HG03342 (cell line): ENCODE data around the gene LIN9.
A peak's percentile ranks its signal among the peaks of the same experiment; 100 is the strongest.
"Not testable (repeated sequence)": the region's sequence is repeated elsewhere in the genome, so short reads cannot be mapped to it uniquely, and the experiment has no call there.

Experiments used
- ATAC-seq: cut with Tn5 transposase; IDR thresholded peaks from one replicate; pipeline ENCODE4 v1.9.1; 2021; ENCODE audit warnings: mild to moderate bottlenecking, moderate library complexity; ENCODE audit not compliant: unreplicated experiment

Gene LIN9

GRCh38 chr1:226216056-226216455, 92.9 kb downstream of the LIN9 start:
- ATAC-seq: no peak

GRCh38 chr1:226215239-226215638, 93.7 kb downstream of the LIN9 start:
- no peak for ATAC-seq

- no peak for ATAC-seq
These were observed 96.4 kb downstream of the LIN9 start for GRCh38 chr1:226212545-226212944.

GRCh38 chr1:226211181-226211821, 97.7 kb downstream of the LIN9 start:
- no peak for ATAC-seq

GRCh38 chr1:226210571-226211176, 98.3 kb downstream of the LIN9 start:
- ATAC-seq: no peak

- no peak for ATAC-seq
These were observed 99.5 kb downstream of the LIN9 start for GRCh38 chr1:226209307-226210059.

- no peak for ATAC-seq
These were observed 101.9 kb downstream of the LIN9 start for GRCh38 chr1:226207048-226207447.

GRCh38 chr1:226204198-226204597, 104.8 kb downstream of the LIN9 start:
- no peak for ATAC-seq

GRCh38 chr1:226203655-226204054, 105.3 kb downstream of the LIN9 start:
- ATAC-seq: no peak

- no peak for ATAC-seq
These were observed 105.7 kb downstream of the LIN9 start for GRCh38 chr1:226203240-226203639.

- ATAC-seq: not testable (repeated sequence)
These were observed 106.3 kb downstream of the LIN9 start for GRCh38 chr1:226202666-226203065.

GRCh38 chr1:226202246-226202645, 106.7 kb downstream of the LIN9 start:
- no peak for ATAC-seq

GRCh38 chr1:226201029-226201593, 107.9 kb downstream of the LIN9 start:
- ATAC-seq: peak; percentile 54

- no peak for ATAC-seq
These were observed 109.0 kb downstream of the LIN9 start for GRCh38 chr1:226199971-226200370.

- ATAC-seq: no peak
These were observed 113.8 kb downstream of the LIN9 start for GRCh38 chr1:226195144-226195543.

GRCh38 chr1:226187380-226187779, 121.6 kb downstream of the LIN9 start:
- no peak for ATAC-seq

- no peak for ATAC-seq
These were observed 122.0 kb downstream of the LIN9 start for GRCh38 chr1:226187019-226187322.

GRCh38 chr1:226186124-226187018, 122.6 kb downstream of the LIN9 start, which contains the start of gene ACBD3:
TSS of gene ACBD3 (minus strand) at chr1:226186741. CDS start at chr1:226186675, 66 bp downstream.
- ATAC-seq: peak; percentile 96

- ATAC-seq: no peak
These were observed 123.6 kb downstream of the LIN9 start for GRCh38 chr1:226185141-226186036.
